Lower lobe of right lung (tissue), 2 donors: ENCODE measurements around the gene CD160. TPM values are rescaled to one million over a fixed set of nuclear protein-coding genes. Genes with fewer than 3 reads are reported as not detected.

Source experiments
- ATAC-seq, 2 donors: fragments of 200-7000 bp; cut with Tn5 transposase; one replicate each; pipeline ENCODE4 v1.9.1; 2020 to 2022; ENCODE audit warnings: mild to moderate bottlenecking in 2 of 2, moderate library complexity in 2 of 2
- DNase-seq: peaks from one replicate; pipeline ENCODE4 v3.0.0-alpha.2; 2020
- H3K27ac ChIP-seq: fragments of 200-600 bp; one replicate; pipeline ENCODE4 v1.8.0; 2022
- H3K27me3 ChIP-seq: fragments of 200-600 bp; one replicate; pipeline ENCODE4 v1.8.0; 2022; ENCODE audit warnings: low read depth
- H3K36me3 ChIP-seq: fragments of 200-600 bp; one replicate; pipeline ENCODE4 v1.8.0; 2022; ENCODE audit warnings: mild to moderate bottlenecking
- H3K4me1 ChIP-seq: fragments of 200-600 bp; one replicate; pipeline ENCODE4 v1.8.0; 2022
- H3K4me3 ChIP-seq: fragments of 200-600 bp; one replicate; pipeline ENCODE4 v1.8.0; 2022; ENCODE audit warnings: mild to moderate bottlenecking
- H3K9me3 ChIP-seq: fragments of 200-600 bp; one replicate; pipeline ENCODE4 v1.8.0; 2022
- CTCF ChIP-seq: fragments of 200-600 bp; IDR thresholded peaks from one replicate; pipeline ENCODE4 v1.8.0; 2022; ENCODE audit warnings: antibody characterized with exemption, mild to moderate bottlenecking
- intact Hi-C: fragments of 100-400 bp; cut with DNase I; formaldehyde crosslinking; loops from one replicate; pipeline ENCODE4 v1.11.0; 2022
- total RNA-seq: library from RNA; stranded (reverse); fragmentation: NEBNext Ultra II Directional; extraction: Animal tissue kit (Norgen Biotek cat#: 25700); gene quantifications from one replicate; pipeline ENCODE4 v1.2.1, GENCODE V29; 2021
- donor health status: DM: no; HTN: yes; CAD: no; lungs with severe emphysema.

The CD160 gene
- total RNA-seq, 1 donor from 2014 or later: 1.1 TPM

- ATAC-seq: no peak
- Histone ChIP-seq H3K4me1 (no peaks in the 10 kb centered on the region), H3K9me3 (no peaks in the 10 kb centered on the region), H3K27me3 (no peaks in the 10 kb centered on the region), H3K4me3 (no peak overlapping the region), H3K27ac (no peak overlapping the region), H3K36me3 (no peaks in the 10 kb centered on the region)
- DNase-seq: no peak
- TF ChIP-seq CTCF: no peak
- intact Hi-C loops: no loop called here
Observed at GRCh38 chr1:145689922-145690321, 29.4 kb upstream of the CD160 start.

- Histone ChIP-seq H3K9me3 (no peaks in the 10 kb centered on the region), H3K27me3 (no peaks in the 10 kb centered on the region), H3K27ac (no peak overlapping the region), H3K4me1 (no peaks in the 10 kb centered on the region), H3K4me3 (no peak overlapping the region), H3K36me3 (no peaks in the 10 kb centered on the region)
- ATAC-seq (peak; percentile 66 to 69), DNase-seq (no peak)
- TF ChIP-seq CTCF: no peak
- intact Hi-C loops: no loop called here
Observed at GRCh38 chr1:145690587-145691558, 28.4 kb upstream of the CD160 start.

- Histone ChIP-seq H3K4me3 (no peak overlapping the region), H3K27ac (no peak overlapping the region)
- no peak for TF ChIP-seq CTCF
Observed at GRCh38 chr1:145692785-145693443, 26.4 kb upstream of the CD160 start.

GRCh38 chr1:145695821-145696629 is 23.3 kb upstream of the CD160 start:
- intact Hi-C loops: no loop called here
- no peak for DNase-seq
- Histone ChIP-seq H3K4me3 (no peak overlapping the region), H3K27me3 (no peaks in the 10 kb centered on the region), H3K27ac (no peak overlapping the region), H3K36me3 (no peaks in the 10 kb centered on the region), H3K9me3 (no peaks in the 10 kb centered on the region), H3K4me1 (no peaks in the 10 kb centered on the region)
- ATAC-seq: peak in 1 of 2 donors; percentile 56
- TF ChIP-seq CTCF: no peak

More at GRCh38 chr1:145692785-145693443, 26.4 kb upstream of the CD160 start:
- DNase-seq: no peak
- no peak for ATAC-seq
- H3K4me1 ChIP-seq: no peaks in the 10 kb centered on the region
- H3K27me3 ChIP-seq: no peaks in the 10 kb centered on the region
- no peaks in the 10 kb centered on the region for H3K36me3 ChIP-seq
- intact Hi-C loops: no loop called here
- no peaks in the 10 kb centered on the region for H3K9me3 ChIP-seq

- DNase-seq: no peak
- H3K27me3 ChIP-seq: no peaks in the 10 kb centered on the region
- no peaks in the 10 kb centered on the region for H3K9me3 ChIP-seq
- no peak for TF ChIP-seq CTCF
- H3K4me3 ChIP-seq: no peak overlapping the region
- no peaks in the 10 kb centered on the region for H3K36me3 ChIP-seq
- no peak overlapping the region for H3K27ac ChIP-seq
- ATAC-seq: no peak
- H3K4me1 ChIP-seq: no peaks in the 10 kb centered on the region
- intact Hi-C loops: no loop called here
Observed at GRCh38 chr1:145696630-145696960, 22.7 kb upstream of the CD160 start.
